B cell (primary cell): ENCODE results near the gene NELL1.

ENCODE experiments used
- CTCF ChIP-seq: fragments of 200-600 bp; IDR thresholded peaks from one replicate; pipeline ENCODE4 v1.8.0; 2022; ENCODE audit warnings: antibody characterized with exemption, mild to moderate bottlenecking
- EZH2 ChIP-seq: IDR thresholded peaks from 2 replicates; pipeline ENCODE4 v1.6.1; 2012; ENCODE audit warnings: borderline replicate concordance, low read depth, mild to moderate bottlenecking, moderate library complexity, low read length; ENCODE audit not compliant: insufficient read depth, poor library complexity, severe bottlenecking

GRCh38 chr11:20821470-20821869 is 152.1 kb downstream of the NELL1 start:
- TF ChIP-seq CTCF = no peak
- TF ChIP-seq EZH2 = no peak
